ENCODE data around the gene DAZAP1.
"Not testable (repeated sequence)": the region's sequence is repeated elsewhere in the genome, so short reads cannot be mapped to it uniquely, and the experiment has no call there.

DAZAP1 gene

GRCh38 chr19:1439525-1440417 lies 32.4 kb downstream of the DAZAP1 start:
- in situ Hi-C loops (cut with HindIII; ENCODE audit: low sequenced_read_pairs) = not testable (repeated sequence)

GRCh38 chr19:1440418-1440801 lies 33.0 kb downstream of the DAZAP1 start:
- in situ Hi-C loops (cut with HindIII; ENCODE audit: low sequenced_read_pairs) = no loop called here

GRCh38 chr19:1441022-1441426 lies 33.6 kb downstream of the DAZAP1 start:
- in situ Hi-C loops (cut with HindIII; ENCODE audit: low sequenced_read_pairs) = no loop called here

- in situ Hi-C loops (cut with HindIII; ENCODE audit: low sequenced_read_pairs) = no loop called here
These were observed 34.5 kb downstream of the DAZAP1 start for GRCh38 chr19:1441677-1442438.

DNA sequence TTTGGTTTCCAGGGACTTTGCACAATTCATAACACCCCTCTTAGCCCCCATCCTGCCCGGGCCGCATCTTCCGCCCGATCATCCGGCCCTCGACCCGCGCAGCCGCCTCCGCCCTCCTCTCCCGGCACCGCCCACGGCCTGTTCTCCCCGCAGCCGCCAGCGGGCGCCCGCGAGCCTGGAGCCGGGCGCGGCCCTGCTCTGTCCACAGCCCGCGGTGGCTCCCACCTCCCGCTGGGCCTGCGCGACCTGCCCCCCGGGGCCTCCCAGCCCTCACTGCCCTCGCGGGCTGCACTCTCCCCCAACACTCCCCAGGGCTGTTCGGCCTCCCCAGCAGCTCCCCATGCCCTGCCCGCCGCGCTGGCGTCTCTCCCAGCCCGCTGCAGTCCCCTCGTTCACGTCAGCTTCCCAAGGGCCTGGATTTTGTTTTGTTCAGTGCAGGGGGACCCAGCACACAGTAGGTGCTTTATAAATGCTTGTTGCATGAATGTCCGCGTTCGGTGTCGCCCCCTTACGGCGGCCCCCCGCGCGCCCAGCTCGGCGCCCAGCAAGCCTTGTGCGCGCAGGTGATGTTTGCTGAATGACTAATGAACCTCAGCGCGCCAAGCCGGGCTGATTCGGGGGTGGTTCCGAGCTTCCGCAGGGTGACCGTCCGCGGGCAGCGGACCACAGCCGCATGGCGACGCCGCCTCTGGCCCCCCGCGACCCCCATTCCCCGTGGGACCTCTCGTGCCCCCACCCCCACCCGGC lies 38.0 kb downstream of the DAZAP1 start:
- in situ Hi-C loops (cut with HindIII; ENCODE audit: low sequenced_read_pairs) = no loop called here

- in situ Hi-C loops (cut with HindIII; ENCODE audit: low sequenced_read_pairs) = no loop called here
These were observed 38.7 kb downstream of the DAZAP1 start for GRCh38 chr19:1445932-1446712.

DNA sequence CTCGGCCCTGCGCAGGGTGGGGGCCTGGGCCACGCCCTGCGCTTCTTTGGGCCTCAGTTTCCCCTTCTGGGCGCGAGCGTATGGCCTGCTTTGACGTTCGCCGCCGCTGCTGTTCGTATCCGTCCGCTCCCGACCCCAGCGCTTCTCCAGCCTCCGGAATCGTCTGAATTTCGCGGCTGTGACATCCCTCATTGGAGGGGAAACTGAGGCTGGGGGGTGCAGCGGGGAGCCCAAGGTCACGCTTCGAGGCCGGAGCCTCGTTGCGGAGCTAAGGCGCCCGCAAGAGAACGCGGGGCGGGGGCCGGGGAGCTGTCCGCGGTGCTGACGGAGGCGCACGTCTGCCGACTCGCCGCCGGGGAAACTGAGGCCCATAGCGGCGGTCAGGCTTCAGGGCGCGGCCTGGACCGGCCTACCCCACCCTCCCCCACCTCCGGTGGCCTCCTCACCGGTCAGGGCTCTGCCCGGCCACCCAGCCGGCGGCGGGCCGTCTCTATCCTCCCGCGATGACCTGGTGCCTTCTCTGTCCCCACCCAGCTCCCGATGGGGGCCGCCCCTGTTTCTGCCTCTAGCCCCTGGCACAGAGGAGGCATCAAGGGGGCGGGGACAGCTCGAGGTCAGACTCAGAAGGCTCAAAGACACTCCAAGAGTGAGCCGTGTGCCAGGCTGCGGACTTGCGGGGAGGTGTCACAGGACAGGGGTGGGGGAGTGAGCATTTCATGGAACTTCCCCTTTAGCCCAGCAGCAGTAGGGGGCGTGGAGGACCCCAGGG lies 39.5 kb downstream of the DAZAP1 start:
- in situ Hi-C loops (cut with HindIII; ENCODE audit: low sequenced_read_pairs) = no loop called here

GRCh38 chr19:1447504-1447903 lies 40.1 kb downstream of the DAZAP1 start:
- in situ Hi-C loops (cut with HindIII; ENCODE audit: low sequenced_read_pairs) = no loop called here

DNA sequence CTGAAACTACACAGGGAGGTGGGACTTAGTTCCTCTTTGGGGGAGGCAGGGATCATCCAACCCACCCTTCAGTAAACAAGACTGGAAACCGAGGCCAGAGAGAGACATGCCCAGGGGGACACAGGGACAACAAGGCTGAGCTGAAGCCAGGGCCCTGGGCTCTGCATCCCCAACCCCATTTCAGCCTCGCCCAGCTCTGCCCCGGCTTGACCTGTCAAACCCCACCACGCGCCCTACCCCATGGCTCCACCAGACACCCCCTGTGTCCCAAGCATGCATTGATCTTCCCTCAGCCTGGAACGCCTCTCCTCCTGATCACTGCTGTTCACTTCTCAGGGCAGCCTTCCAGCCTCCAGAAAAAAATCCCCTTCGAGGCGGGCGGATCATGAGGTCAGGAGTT lies 40.6 kb downstream of the DAZAP1 start:
- in situ Hi-C loops (cut with HindIII; ENCODE audit: low sequenced_read_pairs) = no loop called here

DNA sequence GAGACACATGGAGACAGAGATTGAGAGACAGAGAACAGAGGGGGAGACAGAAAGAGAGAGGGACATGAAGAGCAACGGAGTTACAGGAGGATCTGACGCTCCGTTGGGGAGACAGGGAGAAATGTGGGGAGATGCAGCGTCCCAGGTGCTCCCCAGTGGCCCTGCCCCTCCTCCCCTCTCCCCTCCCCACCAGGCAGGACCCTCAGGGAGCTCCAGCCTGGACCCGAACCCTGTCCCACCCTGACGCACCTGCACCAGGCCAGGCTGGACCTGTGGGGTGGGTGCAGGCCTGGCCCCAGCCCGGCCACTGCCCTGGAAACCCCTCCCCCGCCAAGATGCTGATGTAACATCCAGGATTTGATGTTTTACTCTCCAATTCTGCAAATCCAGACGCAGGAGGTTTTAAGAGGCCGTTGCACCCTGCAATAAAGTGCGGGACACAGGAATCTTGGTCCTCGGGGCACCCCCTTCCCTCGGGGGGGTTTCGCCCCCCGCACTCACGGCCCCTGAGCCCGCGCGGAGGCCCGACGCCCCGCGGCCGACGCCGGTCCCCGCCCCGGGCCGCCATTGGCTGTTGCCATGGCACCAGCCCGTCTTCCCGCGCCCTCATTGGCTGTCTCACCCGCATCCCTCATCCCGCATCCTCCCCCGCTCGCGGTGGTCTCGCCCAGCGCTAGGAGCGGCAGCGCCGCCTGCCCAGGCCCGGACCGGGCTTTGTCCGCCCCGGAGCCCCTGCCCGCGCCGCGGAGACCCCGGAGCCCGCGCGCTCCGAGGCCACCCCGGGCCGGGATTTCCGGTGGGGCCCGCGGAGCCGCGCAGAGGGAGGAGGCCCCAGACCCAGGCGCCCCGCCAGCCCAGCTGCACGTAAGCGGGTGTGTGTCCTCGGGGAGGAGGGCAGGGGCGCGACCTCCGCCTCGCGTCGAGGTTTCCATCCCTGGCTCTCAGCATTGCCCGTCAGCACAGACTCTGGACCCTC lies 42.4 kb downstream of the DAZAP1 start, which contains the start of gene APC2:
APC2 (plus strand) TSS at position 655 of the 976 bp plus-strand sequence. CDS start 2,881 bp downstream, outside the sequence.
- in situ Hi-C loops (cut with HindIII; ENCODE audit: low sequenced_read_pairs) = no loop called here

- in situ Hi-C loops (cut with HindIII; ENCODE audit: low sequenced_read_pairs) = no loop called here
These were observed 43.6 kb downstream of the DAZAP1 start for GRCh38 chr19:1450735-1451731.

DNA sequence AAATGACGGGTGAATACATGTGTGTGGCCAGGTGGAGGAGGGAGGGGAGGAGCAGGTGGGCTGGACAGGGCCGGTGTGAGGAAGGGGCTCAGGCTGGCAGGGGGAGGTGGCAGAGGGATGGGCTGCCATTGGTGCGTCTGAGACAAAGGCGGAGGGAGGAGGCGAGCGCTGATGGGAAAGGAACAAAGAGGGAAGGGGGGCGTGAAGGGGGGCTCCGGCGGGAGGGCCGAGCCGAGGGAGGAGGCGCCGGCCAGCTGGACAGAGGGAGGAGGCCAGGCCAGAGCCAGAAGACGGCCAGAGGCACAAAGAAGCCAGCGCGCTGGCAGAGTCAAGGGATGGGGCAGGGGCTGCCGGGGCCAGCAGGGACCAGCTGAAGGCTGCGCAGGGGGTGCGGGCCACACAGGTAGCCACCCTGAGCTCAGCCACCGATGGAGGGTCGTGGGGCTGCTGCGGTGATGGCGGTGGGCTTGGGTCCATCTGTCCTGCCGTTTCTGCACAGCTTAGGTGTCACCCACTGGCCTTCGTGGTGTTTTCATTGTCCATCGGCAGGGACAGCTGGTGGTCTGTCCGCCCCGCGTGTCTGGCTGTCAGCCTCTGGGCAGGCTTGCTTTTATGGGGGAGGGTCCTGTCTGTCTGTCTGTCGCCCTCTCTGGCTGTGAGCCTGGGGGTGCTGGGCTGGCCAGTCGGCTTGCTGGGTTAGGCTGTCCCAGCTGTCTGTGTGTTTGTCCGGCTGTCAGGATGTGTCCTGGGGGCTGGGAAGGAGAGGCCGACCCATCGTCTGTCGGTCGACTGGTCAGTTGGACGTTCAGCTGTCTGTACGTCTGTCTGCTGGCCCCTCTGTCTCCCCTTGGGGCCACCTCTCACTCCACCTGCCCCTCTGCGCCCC lies 44.8 kb downstream of the DAZAP1 start:
- in situ Hi-C loops (cut with HindIII; ENCODE audit: low sequenced_read_pairs) = no loop called here

- in situ Hi-C loops (cut with HindIII; ENCODE audit: low sequenced_read_pairs) = no loop called here
These were observed 45.6 kb downstream of the DAZAP1 start for GRCh38 chr19:1452802-1453524.

DNA sequence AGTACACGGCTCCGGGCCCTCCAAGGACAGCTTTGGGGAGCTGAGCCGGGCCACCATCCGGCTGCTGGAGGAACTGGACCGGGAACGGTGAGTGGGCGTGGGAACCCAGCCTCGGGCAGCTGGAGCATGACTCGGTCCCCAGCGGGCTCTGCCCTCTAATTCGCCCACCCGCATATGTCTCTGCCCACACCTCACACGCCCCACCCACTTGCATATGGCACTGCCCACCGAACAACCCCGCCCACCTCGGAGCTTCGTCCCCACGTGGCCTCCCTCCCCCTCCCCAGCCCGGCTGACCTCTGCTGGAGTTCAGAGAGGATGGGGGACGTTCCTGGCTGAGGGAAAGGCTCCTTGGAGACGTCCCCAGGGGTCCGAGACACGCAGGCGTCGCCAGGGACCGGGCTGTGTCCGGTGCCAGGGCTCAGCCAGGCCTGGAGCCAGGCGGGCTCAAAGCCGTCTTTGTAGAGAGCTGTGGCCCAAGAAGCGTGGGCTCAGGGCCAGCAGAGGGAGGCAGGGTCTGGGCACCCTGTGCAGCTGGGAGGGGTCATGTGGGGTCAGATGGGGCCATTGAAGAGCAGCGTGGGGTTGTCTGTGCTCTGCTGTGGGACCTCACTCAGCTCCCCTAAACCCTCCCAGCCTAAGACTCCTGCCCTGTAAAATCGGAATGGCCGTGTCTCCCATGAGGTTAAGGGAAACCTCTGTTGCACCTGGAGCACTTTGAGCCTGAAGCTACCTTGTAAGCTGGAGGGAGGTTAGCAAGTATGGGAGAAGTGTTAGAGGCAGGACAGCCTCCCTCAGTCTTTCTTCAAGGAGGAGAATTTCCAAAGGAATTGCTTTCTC lies 46.4 kb downstream of the DAZAP1 start:
- in situ Hi-C loops (cut with HindIII; ENCODE audit: low sequenced_read_pairs) = no loop called here

DNA sequence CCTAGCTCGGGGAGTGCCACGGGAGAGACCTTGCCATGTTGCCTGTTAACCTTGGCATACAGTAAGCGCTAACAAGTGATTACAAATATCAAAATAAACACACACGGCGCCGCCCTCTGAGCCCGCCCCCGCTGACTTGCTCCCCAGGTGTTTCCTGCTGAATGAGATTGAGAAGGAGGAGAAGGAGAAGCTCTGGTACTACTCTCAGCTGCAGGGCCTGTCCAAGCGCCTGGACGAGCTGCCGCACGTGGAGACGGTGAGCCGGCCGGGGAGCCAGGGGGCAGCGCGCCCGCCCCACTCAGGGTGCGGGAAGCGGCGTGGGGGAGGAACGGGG lies 47.6 kb downstream of the DAZAP1 start:
- in situ Hi-C loops (cut with HindIII; ENCODE audit: low sequenced_read_pairs) = no loop called here
